Left ventricle myocardium inferior (tissue), 1 donor: ENCODE results near the gene TRIM73. TPM values are rescaled to one million over a fixed set of nuclear protein-coding genes. Genes with fewer than 3 reads are reported as not detected.
"Not testable (repeated sequence)": the region's sequence is repeated elsewhere in the genome, so short reads cannot be mapped to it uniquely, and the experiment has no call there.

Experiments
- DNase-seq: peaks from one replicate; pipeline ENCODE4 v3.0.0-alpha.2; 2020
- H3K27ac ChIP-seq: fragments of 200-600 bp; replicated peaks from 2 replicates; pipeline ENCODE4 v1.8.0; 2021
- H3K27me3 ChIP-seq: fragments of 200-600 bp; 2 replicates; pipeline ENCODE4 v1.8.0; 2021; ENCODE audit warnings: low read depth
- H3K36me3 ChIP-seq: fragments of 200-600 bp; 2 replicates; pipeline ENCODE4 v1.8.0; 2021
- H3K4me1 ChIP-seq: fragments of 200-600 bp; 2 replicates; pipeline ENCODE4 v1.8.0; 2021
- H3K4me3 ChIP-seq: fragments of 200-600 bp; 2 replicates; pipeline ENCODE4 v1.8.0; 2021; ENCODE audit warnings: mild to moderate bottlenecking, moderate library complexity
- H3K9me3 ChIP-seq: fragments of 200-600 bp; replicated peaks from 2 replicates; pipeline ENCODE4 v1.8.0; 2021
- intact Hi-C: fragments of 100-400 bp; cut with micrococcal nuclease; formaldehyde crosslinking; loops from one replicate; pipeline ENCODE4 v1.11.0; 2022
- total RNA-seq: library from RNA; stranded (reverse); fragmentation: NEBNext Ultra II Directional; extraction: Animal tissue kit (Norgen Biotek cat#: 25700); gene quantifications from one replicate; pipeline ENCODE4 v1.2.1, GENCODE V29; 2021
- donor health status: DM: no; HTN: yes; CAD: no; lungs with severe emphysema.

The TRIM73 gene
- total RNA-seq, 1 donor from 2014 or later = 1.4 TPM

GRCh38 chr7:75403455-75404443 is 8.3 kb downstream of the TRIM73 start:
- H3K9me3 ChIP-seq, H3K27ac ChIP-seq, DNase-seq, H3K27me3 ChIP-seq, H3K36me3 ChIP-seq, H3K4me3 ChIP-seq, intact Hi-C loops, H3K4me1 ChIP-seq: not testable (repeated sequence)

GRCh38 chr7:75404663-75405062 is 9.2 kb downstream of the TRIM73 start:
- H3K36me3 ChIP-seq, H3K4me1 ChIP-seq, H3K27ac ChIP-seq, intact Hi-C loops, H3K4me3 ChIP-seq, H3K9me3 ChIP-seq, H3K27me3 ChIP-seq, DNase-seq: not testable (repeated sequence)

- DNase-seq, H3K36me3 ChIP-seq, intact Hi-C loops, H3K9me3 ChIP-seq, H3K4me1 ChIP-seq, H3K27me3 ChIP-seq: not testable (repeated sequence)
- H3K4me3 ChIP-seq = peak overlapping the region; percentile 60
- peak overlapping the region; percentile 36 for H3K27ac ChIP-seq
Measured at GRCh38 chr7:75409880-75410822, 14.7 kb downstream of the TRIM73 start.

GRCh38 chr7:75410823-75411173 is 15.4 kb downstream of the TRIM73 start:
- intact Hi-C loops, H3K4me1 ChIP-seq, H3K36me3 ChIP-seq, DNase-seq, H3K27me3 ChIP-seq, H3K27ac ChIP-seq, H3K9me3 ChIP-seq, H3K4me3 ChIP-seq: not testable (repeated sequence)

GRCh38 chr7:75414204-75414603 is 18.8 kb downstream of the TRIM73 start:
- H3K27ac ChIP-seq, H3K4me3 ChIP-seq, H3K4me1 ChIP-seq, intact Hi-C loops, H3K27me3 ChIP-seq, DNase-seq, H3K9me3 ChIP-seq: not testable (repeated sequence)
- peaks cover 16% of the 10 kb centered on the region for H3K36me3 ChIP-seq

- H3K36me3 ChIP-seq = peaks cover 16% of the 10 kb centered on the region
- intact Hi-C loops, H3K9me3 ChIP-seq, H3K4me1 ChIP-seq, DNase-seq, H3K27ac ChIP-seq, H3K27me3 ChIP-seq, H3K4me3 ChIP-seq: not testable (repeated sequence)
Measured at GRCh38 chr7:75414708-75415427, 19.4 kb downstream of the TRIM73 start.

- intact Hi-C loops, DNase-seq, H3K4me3 ChIP-seq, H3K9me3 ChIP-seq, H3K27me3 ChIP-seq, H3K4me1 ChIP-seq, H3K27ac ChIP-seq: not testable (repeated sequence)
- peaks cover 16% of the 10 kb centered on the region for H3K36me3 ChIP-seq
Measured at GRCh38 chr7:75415428-75415817, 20.0 kb downstream of the TRIM73 start.

GRCh38 chr7:75415829-75416373 is 20.5 kb downstream of the TRIM73 start:
- intact Hi-C loops, H3K4me1 ChIP-seq, H3K27me3 ChIP-seq, H3K9me3 ChIP-seq, DNase-seq, H3K4me3 ChIP-seq, H3K27ac ChIP-seq: not testable (repeated sequence)
- peaks cover 17% of the 10 kb centered on the region for H3K36me3 ChIP-seq

GRCh38 chr7:75416787-75417186 is 21.4 kb downstream of the TRIM73 start:
- H3K36me3 ChIP-seq = peaks cover 25% of the 10 kb centered on the region
- not testable (repeated sequence) for DNase-seq, H3K4me1 ChIP-seq

GRCh38 chr7:75418292-75418858 is 22.9 kb downstream of the TRIM73 start:
- H3K27me3 ChIP-seq, intact Hi-C loops, H3K9me3 ChIP-seq, H3K27ac ChIP-seq, H3K4me1 ChIP-seq, H3K4me3 ChIP-seq, DNase-seq: not testable (repeated sequence)
- peaks cover 26% of the 10 kb centered on the region for H3K36me3 ChIP-seq

More at GRCh38 chr7:75416787-75417186, 21.4 kb downstream of the TRIM73 start:
- intact Hi-C loops, H3K4me3 ChIP-seq, H3K27ac ChIP-seq, H3K9me3 ChIP-seq, H3K27me3 ChIP-seq: not testable (repeated sequence)

GRCh38 chr7:75419210-75419609 is 23.8 kb downstream of the TRIM73 start:
- H3K4me3 ChIP-seq, H3K27me3 ChIP-seq, H3K4me1 ChIP-seq, intact Hi-C loops, DNase-seq, H3K27ac ChIP-seq, H3K9me3 ChIP-seq: not testable (repeated sequence)
- H3K36me3 ChIP-seq = peaks cover 33% of the 10 kb centered on the region

GRCh38 chr7:75419693-75420092 is 24.3 kb downstream of the TRIM73 start:
- H3K27me3 ChIP-seq, H3K9me3 ChIP-seq, H3K4me3 ChIP-seq, intact Hi-C loops, H3K4me1 ChIP-seq, H3K27ac ChIP-seq: not testable (repeated sequence)
- DNase-seq = peak; percentile 64
- H3K36me3 ChIP-seq = peaks cover 38% of the 10 kb centered on the region
